Measurements from ENCODE around the gene ANKMY2.

The ANKMY2 gene

GRCh38 chr7:16650266-16650665 lies 4.7 kb upstream of the ANKMY2 start:
- 0 out of 2 replicates have a peak, but pooled peaks cover 2% of the 10 kb centered on the region for H3F3A ChIP-seq (ENCODE audit: control insufficient read depth, insufficient read depth)

GRCh38 chr7:16649196-16649595 lies 3.6 kb upstream of the ANKMY2 start:
- Histone ChIP-seq H3F3A (ENCODE audit: control insufficient read depth, insufficient read depth) (0 out of 2 replicates have a peak, but pooled peaks cover 2% of the 10 kb centered on the region), H3K4me3 (ENCODE audit: low read length) (peak overlapping the region; percentile 93; the same call in 1 of the 2 replicates), H3K4me2 (ENCODE audit: low read length) (peak overlapping the region; percentile 77), H3K9me2 (replicated peaks; ENCODE audit: control insufficient read depth, low read length) (no peaks in the 10 kb centered on the region), H3K4me1 (ENCODE audit: control insufficient read depth, low read length) (peaks cover 39% of the 10 kb centered on the region), H3K9me3 (ENCODE audit: control insufficient read depth, insufficient read depth, low read length) (no peaks in the 10 kb centered on the region), H4K20me1 (ENCODE audit: control insufficient read depth, insufficient read depth, low read depth, low read length) (peaks cover 42% of the 10 kb centered on the region), H3K27me3 (ENCODE audit: control insufficient read depth, low read length) (no peaks in the 10 kb centered on the region), H3K36me3 (ENCODE audit: control insufficient read depth, low read length) (peaks cover 47% of the 10 kb centered on the region), H3K27ac (ENCODE audit: low read depth, low read length) (no peak overlapping the region), H3K79me2 (ENCODE audit: control insufficient read depth, low read length) (peaks cover 95% of the 10 kb centered on the region)
- no peak for TF ChIP-seq EZH2phosphoT487 (IDR thresholded peaks at IDR 0.05; ENCODE audit: borderline replicate concordance, low read length)
- no peak for TF ChIP-seq CTCF (IDR thresholded peaks at IDR 0.05; ENCODE audit: low read depth, low read length, poor library complexity, severe bottlenecking)

More at GRCh38 chr7:16650266-16650665, 4.7 kb upstream of the ANKMY2 start:
- H3K9me3 ChIP-seq (ENCODE audit: control insufficient read depth, insufficient read depth, low read length): no peaks in the 10 kb centered on the region
- H3K27ac ChIP-seq (ENCODE audit: low read depth, low read length): no peak overlapping the region
- H3K36me3 ChIP-seq (ENCODE audit: control insufficient read depth, low read length): peaks cover 48% of the 10 kb centered on the region
- no peak overlapping the region for H3K4me2 ChIP-seq (ENCODE audit: low read length)
- H4K20me1 ChIP-seq (ENCODE audit: control insufficient read depth, insufficient read depth, low read depth, low read length): peaks cover 43% of the 10 kb centered on the region
- H3K4me3 ChIP-seq (ENCODE audit: low read length): no peak overlapping the region
- no peak for TF ChIP-seq CTCF (IDR thresholded peaks at IDR 0.05; ENCODE audit: low read depth, low read length, poor library complexity, severe bottlenecking)
- TF ChIP-seq EZH2phosphoT487 (IDR thresholded peaks at IDR 0.05; ENCODE audit: borderline replicate concordance, low read length): no peak
- H3K4me1 ChIP-seq (ENCODE audit: control insufficient read depth, low read length): peaks cover 35% of the 10 kb centered on the region
- peaks cover 95% of the 10 kb centered on the region for H3K79me2 ChIP-seq (ENCODE audit: control insufficient read depth, low read length)
- H3K9me2 ChIP-seq (replicated peaks; ENCODE audit: control insufficient read depth, low read length): no peaks in the 10 kb centered on the region
- no peaks in the 10 kb centered on the region for H3K27me3 ChIP-seq (ENCODE audit: control insufficient read depth, low read length)

- Histone ChIP-seq H3K4me1 (ENCODE audit: control insufficient read depth, low read length) (peaks cover 46% of the 10 kb centered on the region), H3K79me2 (ENCODE audit: control insufficient read depth, low read length) (peaks cover 94% of the 10 kb centered on the region), H3K4me3 (ENCODE audit: low read length) (peak overlapping the region; percentile 93), H3K27me3 (ENCODE audit: control insufficient read depth, low read length) (no peaks in the 10 kb centered on the region), H4K20me1 (ENCODE audit: control insufficient read depth, insufficient read depth, low read depth, low read length) (peaks cover 42% of the 10 kb centered on the region), H3K27ac (ENCODE audit: low read depth, low read length) (no peak overlapping the region), H3K4me2 (ENCODE audit: low read length) (peak overlapping the region; percentile 77), H3K36me3 (ENCODE audit: control insufficient read depth, low read length) (peaks cover 47% of the 10 kb centered on the region), H3K9me3 (ENCODE audit: control insufficient read depth, insufficient read depth, low read length) (no peaks in the 10 kb centered on the region), H3K9me2 (replicated peaks; ENCODE audit: control insufficient read depth, low read length) (no peaks in the 10 kb centered on the region), H3F3A (ENCODE audit: control insufficient read depth, insufficient read depth) (peaks cover 4% of the 10 kb centered on the region; the same call in 1 of the 2 replicates)
- TF ChIP-seq CTCF (IDR thresholded peaks at IDR 0.05; ENCODE audit: low read depth, low read length, poor library complexity, severe bottlenecking): no peak
- TF ChIP-seq EZH2phosphoT487 (IDR thresholded peaks at IDR 0.05; ENCODE audit: borderline replicate concordance, low read length): no peak
Observed at GRCh38 chr7:16648551-16648950, 3.0 kb upstream of the ANKMY2 start.

All from DOHH2 (cell line).